PC-3 (cell line): ENCODE results near the gene NKPD1. TPM values are rescaled to one million over a fixed set of nuclear protein-coding genes. Genes with fewer than 3 reads are reported as not detected.

Experiments used
- ATAC-seq: fragments of 200-7000 bp; cut with Tn5 transposase; 2 replicates; pipeline ENCODE4 v1.9.1; 2020; ENCODE audit warnings: mild to moderate bottlenecking, moderate library complexity
- BruUV-seq: library from RNA; stranded (reverse); fragments of 400-500 nt; replicated peaks from 2 replicates; lab custom pipeline; 2021; lab: Mats Ljungman, UMichigan
- CTCF ChIA-PET: fragments of 300-600 bp; sonication (Branson Sonifier 250); formaldehyde crosslinking; loops from one replicate; lab custom pipeline; 2022; ENCODE audit warnings: antibody characterized with exemption; lab: Charles Lee
- POLR2A ChIA-PET: fragments of 300-600 bp; sonication (Branson Sonifier 250); formaldehyde crosslinking; loops from one replicate; lab custom pipeline; 2022; ENCODE audit warnings: antibody characterized with exemption; ENCODE audit not compliant: unreplicated experiment; lab: Charles Lee
- DNase-seq: peaks from one replicate; pipeline ENCODE4 v3.0.0-alpha.2; 2015
- H2AFZ ChIP-seq: fragments of 300-600 bp; sonication (generic); 2 replicates; pipeline ENCODE4 v1.6.0; 2016; ENCODE audit warnings: antibody characterized with exemption, low read length
- H3F3A ChIP-seq: fragments of 300-600 bp; sonication (generic); one replicate; pipeline ENCODE4 v1.6.0; 2017; ENCODE audit warnings: antibody characterized with exemption, low read length, control low read depth, mild to moderate bottlenecking; ENCODE audit not compliant: unreplicated experiment
- H3K27ac ChIP-seq: fragments of 300-600 bp; sonication (generic); 2 replicates; pipeline ENCODE4 v1.5.1; 2016; ENCODE audit warnings: mild to moderate bottlenecking, low read length
- H3K27me3 ChIP-seq: fragments of 300-600 bp; sonication (generic); 2 replicates; pipeline ENCODE4 v1.6.1; 2016; ENCODE audit warnings: low read length, mixed read lengths
- H3K36me3 ChIP-seq: fragments of 300-600 bp; sonication (generic); 2 replicates; pipeline ENCODE4 v1.6.1; 2016; ENCODE audit warnings: low read depth, mixed run types, low read length, mixed read lengths
- H3K4me1 ChIP-seq: fragments of 300-600 bp; sonication (generic); 2 replicates; pipeline ENCODE4 v1.5.1; 2016; ENCODE audit warnings: low read length; ENCODE audit not compliant: insufficient read depth
- H3K4me2 ChIP-seq: fragments of 300-600 bp; sonication (generic); 2 replicates; pipeline ENCODE4 v1.6.0; 2016; ENCODE audit warnings: low read length
- H3K4me3 ChIP-seq: fragments of 300-600 bp; sonication (generic); 2 replicates; pipeline ENCODE4 v1.5.1; 2016; ENCODE audit warnings: mild to moderate bottlenecking, low read length, mixed read lengths
- H3K79me2 ChIP-seq: fragments of 300-600 bp; sonication (generic); 2 replicates; pipeline ENCODE4 v1.6.1; 2017; ENCODE audit warnings: low read length, mixed read lengths
- H3K9ac ChIP-seq: fragments of 300-600 bp; sonication (generic); 2 replicates; pipeline ENCODE4 v1.6.0; 2016; ENCODE audit warnings: mild to moderate bottlenecking, low read length
- H3K9me2 ChIP-seq: fragments of 300-600 bp; sonication (generic); replicated peaks from 2 replicates; pipeline ENCODE4 v1.6.1; 2016; ENCODE audit warnings: mixed run types, low read length, mixed read lengths
- H3K9me3 ChIP-seq: fragments of 300-600 bp; sonication (generic); 2 replicates; pipeline ENCODE4 v1.6.1; 2016; ENCODE audit warnings: low read length, mixed read lengths
- H4K20me1 ChIP-seq: fragments of 300-600 bp; sonication (generic); 2 replicates; pipeline ENCODE4 v1.6.1; 2016; ENCODE audit warnings: low read length, mixed read lengths
- CTCF ChIP-seq: fragments of 300-600 bp; sonication (generic); conservative IDR thresholded peaks from 2 replicates; pipeline ENCODE4 v1.5.1; 2017; ENCODE audit warnings: antibody characterized with exemption, low read depth, mild to moderate bottlenecking, low read length
- EZH2 ChIP-seq: fragments of 300-600 bp; sonication (generic); IDR thresholded peaks from one replicate; pipeline ENCODE4 v1.6.1; 2017; ENCODE audit warnings: antibody characterized with exemption, mild to moderate bottlenecking, low read length; ENCODE audit not compliant: unreplicated experiment
- EZH2phosphoT487 ChIP-seq: fragments of 300-600 bp; sonication (generic); IDR thresholded peaks from 2 replicates; pipeline ENCODE4 v1.6.1; 2018; ENCODE audit warnings: mild to moderate bottlenecking, antibody characterized with exemption, low read length, borderline replicate concordance
- intact Hi-C: fragments of 100-400 bp; cut with micrococcal nuclease; formaldehyde crosslinking; loops from 2 replicates; pipeline ENCODE4 v1.9.0; 2023
- total RNA-seq: library from RNA; depleted of rRNA; stranded (reverse); fragments of >200 nt; gene quantifications from 2 replicates; pipeline ENCODE4 v1.2.3, GENCODE V29; 2014

NKPD1 gene
- total RNA-seq, 1 experiment from 2014 or later = 1.1 TPM

GRCh38 chr19:45117671-45118070, 43.1 kb downstream of the NKPD1 start:
- intact Hi-C loops = no loop called here
- CTCF ChIA-PET = no interaction called here
- ATAC-seq = no peak

GRCh38 chr19:45117167-45117594, 43.6 kb downstream of the NKPD1 start:
- Histone ChIP-seq H3K4me1 (peaks cover 21% of the 10 kb centered on the region), H3K36me3 (no peaks in the 10 kb centered on the region), H3K4me3 (no peak overlapping the region), H3K9me2 (no peaks in the 10 kb centered on the region), H4K20me1 (peaks cover 7% of the 10 kb centered on the region; the same call in 1 of the 2 replicates), H3F3A (no peaks in the 10 kb centered on the region), H3K27ac (no peak overlapping the region), H3K9me3 (no peaks in the 10 kb centered on the region), H3K9ac (no peak overlapping the region), H3K79me2 (peaks cover 91% of the 10 kb centered on the region), H3K4me2 (no peak overlapping the region), H2AFZ (no peak overlapping the region), H3K27me3 (no peaks in the 10 kb centered on the region)
- POLR2A ChIA-PET = no interaction called here
- no peak for ATAC-seq
- intact Hi-C loops = no loop called here
- TF ChIP-seq EZH2 (no peak), EZH2phosphoT487 (no peak), CTCF (no peak)
- no TSS peak for BruUV-seq
- CTCF ChIA-PET = no interaction called here
- DNase-seq = no peak

More at GRCh38 chr19:45117671-45118070, 43.1 kb downstream of the NKPD1 start:
- POLR2A ChIA-PET = no interaction called here
- H3K27ac ChIP-seq = no peak overlapping the region
- H3K4me3 ChIP-seq = no peak overlapping the region
- DNase-seq = no peak
- no peak for TF ChIP-seq EZH2
- TF ChIP-seq CTCF = no peak
- no peak for TF ChIP-seq EZH2phosphoT487
- H3K36me3 ChIP-seq = no peaks in the 10 kb centered on the region
- no TSS peak for BruUV-seq
- peaks cover 90% of the 10 kb centered on the region for H3K79me2 ChIP-seq
- no peaks in the 10 kb centered on the region for H3K27me3 ChIP-seq
- H3K9ac ChIP-seq = no peak overlapping the region
- no peaks in the 10 kb centered on the region for H3F3A ChIP-seq
- H3K9me3 ChIP-seq = no peaks in the 10 kb centered on the region
- no peak overlapping the region for H2AFZ ChIP-seq
- H3K4me2 ChIP-seq = no peak overlapping the region
- H3K4me1 ChIP-seq = peaks cover 17% of the 10 kb centered on the region
- no peaks in the 10 kb centered on the region for H3K9me2 ChIP-seq
- peaks cover 7% of the 10 kb centered on the region; the same call in 1 of the 2 replicates for H4K20me1 ChIP-seq

DNA sequence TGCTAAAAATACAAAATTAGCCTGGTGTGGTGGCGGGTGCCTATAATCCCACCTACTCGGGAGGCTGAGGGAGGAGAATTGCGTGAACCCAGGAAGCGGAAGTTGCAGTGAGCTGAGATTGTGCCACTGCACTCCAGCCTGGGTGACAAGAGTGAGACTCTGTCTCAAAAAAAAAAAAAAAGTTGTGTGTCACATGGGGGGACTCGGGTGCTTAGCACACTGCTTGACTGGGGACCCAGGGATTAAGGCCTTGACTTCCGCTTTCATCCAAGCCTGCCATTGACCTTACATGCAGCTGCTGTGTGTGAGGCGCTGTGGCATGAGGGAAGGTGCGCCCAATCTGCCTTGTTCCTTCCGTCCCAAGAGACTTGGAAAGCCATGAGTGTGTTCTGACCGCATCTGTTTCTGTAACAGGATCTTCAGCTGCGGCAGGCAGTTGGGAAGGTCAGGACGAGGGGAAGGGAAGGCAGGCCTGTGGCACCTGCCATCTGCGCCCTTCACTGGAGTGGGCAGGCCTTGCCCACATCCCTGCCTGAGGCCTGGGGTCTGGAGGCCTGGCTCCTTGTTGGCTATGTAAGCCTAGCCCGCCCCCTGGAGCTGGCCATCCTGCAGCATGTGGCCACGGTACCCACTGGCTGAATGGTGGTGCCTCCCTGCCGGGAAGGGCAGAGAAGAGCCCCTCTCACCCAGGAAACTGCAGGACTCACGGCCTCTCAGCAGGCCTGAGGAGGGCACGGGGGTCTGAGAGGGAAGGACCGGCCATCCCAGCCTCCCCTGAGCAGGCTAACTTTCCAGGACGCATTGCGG, 44.8 kb downstream of the NKPD1 start:
- ChIA-PET POLR2A (no interaction called here), CTCF (no interaction called here)
- no peaks in the 10 kb centered on the region for H3K27me3 ChIP-seq
- peaks cover 89% of the 10 kb centered on the region for H3K79me2 ChIP-seq
- no peaks in the 10 kb centered on the region for H3K9me3 ChIP-seq
- H4K20me1 ChIP-seq = peaks cover 7% of the 10 kb centered on the region; the same call in 1 of the 2 replicates
- H3K9ac ChIP-seq = no peak overlapping the region
- no peak overlapping the region for H3K27ac ChIP-seq
- no peaks in the 10 kb centered on the region for H3K9me2 ChIP-seq
- H2AFZ ChIP-seq = no peak overlapping the region
- no peak overlapping the region for H3K4me2 ChIP-seq
- no peak for DNase-seq
- intact Hi-C loops = no loop called here
- no peak overlapping the region for H3K4me3 ChIP-seq
- TF ChIP-seq EZH2 (no peak), CTCF (no peak), EZH2phosphoT487 (no peak)
- no peaks in the 10 kb centered on the region for H3F3A ChIP-seq
- ATAC-seq = no peak
- no TSS peak for BruUV-seq
- H3K36me3 ChIP-seq = no peaks in the 10 kb centered on the region
- H3K4me1 ChIP-seq = peaks cover 21% of the 10 kb centered on the region
